PC-3 (cell line): ENCODE measurements around the gene TMEM14A.

Source experiments
- EZH2 ChIP-seq: fragments of 300-600 bp; sonication (generic); IDR thresholded peaks from one replicate; pipeline ENCODE4 v1.6.1; 2017; ENCODE audit warnings: antibody characterized with exemption, mild to moderate bottlenecking, low read length; ENCODE audit not compliant: unreplicated experiment
- EZH2phosphoT487 ChIP-seq: fragments of 300-600 bp; sonication (generic); IDR thresholded peaks from 2 replicates; pipeline ENCODE4 v1.6.1; 2018; ENCODE audit warnings: mild to moderate bottlenecking, antibody characterized with exemption, low read length, borderline replicate concordance
- TF ChIP-seq, protein P1 (sequence below): fragments of 300-600 bp; sonication (generic); conservative IDR thresholded peaks from 2 replicates; pipeline ENCODE4 v1.5.1; 2017; ENCODE audit warnings: antibody characterized with exemption, low read depth, mild to moderate bottlenecking, low read length

DNA sequence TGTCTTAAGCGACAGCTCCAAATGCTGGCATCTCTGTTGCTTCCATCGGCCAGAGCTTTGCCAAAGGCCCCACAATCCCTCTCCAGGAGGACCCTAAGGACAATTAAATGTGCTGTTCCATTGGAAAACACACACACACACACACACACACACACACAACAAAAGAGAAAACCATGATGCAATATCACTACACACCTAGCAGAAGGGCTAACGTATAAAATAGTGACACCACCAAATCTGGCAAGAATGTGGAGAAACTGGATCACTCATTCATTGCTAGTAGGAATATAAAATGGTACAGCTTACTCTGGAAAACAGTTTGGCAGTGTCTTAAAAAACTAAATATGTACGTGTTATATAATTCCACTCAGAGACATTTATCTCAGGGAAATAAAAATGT is 13.0 kb upstream of the TMEM14A start:
- TF ChIP-seq, protein P1, sequence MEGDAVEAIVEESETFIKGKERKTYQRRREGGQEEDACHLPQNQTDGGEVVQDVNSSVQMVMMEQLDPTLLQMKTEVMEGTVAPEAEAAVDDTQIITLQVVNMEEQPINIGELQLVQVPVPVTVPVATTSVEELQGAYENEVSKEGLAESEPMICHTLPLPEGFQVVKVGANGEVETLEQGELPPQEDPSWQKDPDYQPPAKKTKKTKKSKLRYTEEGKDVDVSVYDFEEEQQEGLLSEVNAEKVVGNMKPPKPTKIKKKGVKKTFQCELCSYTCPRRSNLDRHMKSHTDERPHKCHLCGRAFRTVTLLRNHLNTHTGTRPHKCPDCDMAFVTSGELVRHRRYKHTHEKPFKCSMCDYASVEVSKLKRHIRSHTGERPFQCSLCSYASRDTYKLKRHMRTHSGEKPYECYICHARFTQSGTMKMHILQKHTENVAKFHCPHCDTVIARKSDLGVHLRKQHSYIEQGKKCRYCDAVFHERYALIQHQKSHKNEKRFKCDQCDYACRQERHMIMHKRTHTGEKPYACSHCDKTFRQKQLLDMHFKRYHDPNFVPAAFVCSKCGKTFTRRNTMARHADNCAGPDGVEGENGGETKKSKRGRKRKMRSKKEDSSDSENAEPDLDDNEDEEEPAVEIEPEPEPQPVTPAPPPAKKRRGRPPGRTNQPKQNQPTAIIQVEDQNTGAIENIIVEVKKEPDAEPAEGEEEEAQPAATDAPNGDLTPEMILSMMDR: no peak
- TF ChIP-seq EZH2 (no peak), EZH2phosphoT487 (no peak)
